HepG2 (cell line): ENCODE measurements around the gene ATIC. TPM values are rescaled to one million over a fixed set of nuclear protein-coding genes. Genes with fewer than 3 reads are reported as not detected.
A peak's percentile ranks its signal among the peaks of the same experiment; 100 is the strongest.

ENCODE experiments used
- CBX5 ChIP-seq: sonication (generic); formaldehyde crosslinking; IDR thresholded peaks from 2 replicates; pipeline ENCODE4 v1.4.0; 2020; ENCODE audit warnings: missing genetic modification reagents, borderline replicate concordance
- FOSL1 ChIP-seq: sonication (generic); formaldehyde crosslinking; IDR thresholded peaks from 2 replicates; pipeline ENCODE4 v1.9.0; 2021; ENCODE audit warnings: missing genetic modification reagents, borderline replicate concordance
- KLF16 ChIP-seq, 2 experiments: sonication (generic) in 1 of 2; formaldehyde crosslinking in 1 of 2; IDR thresholded peaks; 2 replicates each; pipeline versions ENCODE4 v1.6.1 to v1.8.0; 2016 to 2023; ENCODE audit warnings: missing genetic modification reagents in 2 of 2, missing compliant biosample characterization in 1 of 2
- MAX ChIP-seq: IDR thresholded peaks from 2 replicates; pipeline ENCODE4 v1.6.1; 2012; ENCODE audit warnings: inconsistent platforms
- MIER2 ChIP-seq: IDR thresholded peaks from 2 replicates; pipeline ENCODE4 v1.6.1; 2016; ENCODE audit warnings: missing biosample characterization, missing genetic modification reagents
- MXD1 ChIP-seq: sonication (generic); formaldehyde crosslinking; IDR thresholded peaks from 2 replicates; pipeline ENCODE4 v1.4.0; 2020; ENCODE audit warnings: mild to moderate bottlenecking, missing genetic modification reagents
- NR2F2 ChIP-seq: IDR thresholded peaks from 2 replicates; pipeline ENCODE4 v1.6.1; 2012; ENCODE audit warnings: low read depth, inconsistent platforms, borderline replicate concordance
- SIX4 ChIP-seq: sonication (generic); formaldehyde crosslinking; IDR thresholded peaks from 2 replicates; pipeline ENCODE4 v1.4.0; 2020; ENCODE audit warnings: missing genetic modification reagents
- SNRNP70 ChIP-seq: fragments of 200-400 bp; formaldehyde crosslinking; IDR thresholded peaks from 2 replicates; pipeline ENCODE4 v1.6.1; 2017; ENCODE audit warnings: mild to moderate bottlenecking, low read depth, low read length, moderate library complexity
- TBL1XR1 ChIP-seq: fragments of 150-350 bp; IDR thresholded peaks from 2 replicates; pipeline ENCODE4 v1.6.1; 2014; ENCODE audit warnings: borderline replicate concordance, low read length; ENCODE audit not compliant: partially characterized antibody
- TEF ChIP-seq: sonication (generic); formaldehyde crosslinking; IDR thresholded peaks from 2 replicates; pipeline ENCODE4 v1.5.0; 2020; ENCODE audit warnings: missing genetic modification reagents
- THAP9 ChIP-seq: sonication (generic); formaldehyde crosslinking; IDR thresholded peaks from 2 replicates; pipeline ENCODE4; 2020; ENCODE audit warnings: missing genetic modification reagents, mild to moderate bottlenecking, borderline replicate concordance
- TSC22D2 ChIP-seq: sonication (generic); formaldehyde crosslinking; IDR thresholded peaks from 2 replicates; pipeline ENCODE4 v1.5.1; 2020; ENCODE audit warnings: missing genetic modification reagents, mild to moderate bottlenecking, borderline replicate concordance
- ZBTB49 ChIP-seq: sonication (generic); formaldehyde crosslinking; IDR thresholded peaks from 2 replicates; pipeline ENCODE4 v1.4.0; 2020; ENCODE audit warnings: missing genetic modification reagents, borderline replicate concordance
- ZFP36 ChIP-seq: fragments of 150-350 bp; IDR thresholded peaks from 2 replicates; pipeline ENCODE4 v1.6.1; 2018; ENCODE audit warnings: borderline replicate concordance, low read length, low read depth; ENCODE audit not compliant: partially characterized antibody
- ZMYM2 ChIP-seq: sonication (generic); formaldehyde crosslinking; IDR thresholded peaks from 2 replicates; pipeline ENCODE4 v1.8.0; 2022; ENCODE audit warnings: mild to moderate bottlenecking, missing genetic modification reagents
- ZNF503 ChIP-seq: sonication (generic); formaldehyde crosslinking; IDR thresholded peaks from 2 replicates; pipeline ENCODE4 v1.4.0; 2020; ENCODE audit warnings: missing genetic modification reagents
- ZNF563 ChIP-seq: sonication (generic); formaldehyde crosslinking; IDR thresholded peaks from 2 replicates; pipeline ENCODE4 v1.8.0; 2022; ENCODE audit warnings: mild to moderate bottlenecking, moderate library complexity, missing genetic modification reagents
- ZNF790 ChIP-seq: sonication (generic); formaldehyde crosslinking; IDR thresholded peaks from 2 replicates; pipeline ENCODE4 v1.8.0; 2022; ENCODE audit warnings: missing genetic modification reagents, mild to moderate bottlenecking, borderline replicate concordance
- ZSCAN25 ChIP-seq: sonication (generic); formaldehyde crosslinking; IDR thresholded peaks from 2 replicates; pipeline ENCODE4 v1.8.0; 2022; ENCODE audit warnings: mild to moderate bottlenecking, missing genetic modification reagents
- polyA plus RNA-seq, 8 experiments: library from polyadenylated mRNA; depleted of rRNA in 3 of 8; stranded (reverse) in 7 of 8; unstranded in 1 of 8; fragments of >200 nt; fragmentation: Illumina TruSeq in 4 of 8; extraction: Trizol in 4 of 8; gene quantifications; 2 replicates each; pipeline versions ENCODE4 v1.2.1 to v1.2.3, GENCODE V29; 2011 to 2016; ENCODE audit warnings: low read depth in 4 of 8, missing spikeins in 1 of 8, mixed read lengths in 1 of 8; ENCODE audit not compliant: insufficient read depth in 1 of 8
- total RNA-seq, 5 experiments: library from RNA; depleted of rRNA; stranded (reverse); fragments of >200 nt; fragmentation: Illumina TruSeq; extraction: Trizol; gene quantifications; 2 replicates each; pipeline ENCODE4 v1.2.3, GENCODE V29; 2016; ENCODE audit warnings: low read depth in 1 of 5

ATIC gene
- total and polyA plus RNA-seq, 2 of the 13 experiments (the other 11 are each of a cell fraction or from before 2014, with no cell fraction given) = 89.8 to 146 TPM

- TF ChIP-seq ZNF503 (CRISPR knock-in tag) (peak; percentile 64; the same call in 1 of the 2 replicates), ZFP36 (peak; percentile 71), NR2F2 (peak; percentile 20; the same call in 1 of the 2 replicates), ZNF790 (CRISPR knock-in tag) (peak; percentile 96), SNRNP70 (no peak), SIX4 (CRISPR knock-in tag) (peak; percentile 84), MAX (peak; percentile 100), TBL1XR1 (no peak), KLF16 (CRISPR knock-in tag; IDR thresholded peaks at IDR 0.05) (peak; percentile 94 to 97; a peak in 2 of 4 replicates), MXD1 (CRISPR knock-in tag) (peak; percentile 99), TEF (CRISPR knock-in tag) (peak; percentile 86), ZNF563 (CRISPR knock-in tag) (peak; percentile 100), ZSCAN25 (CRISPR knock-in tag) (peak; percentile 87; the same call in 1 of the 2 replicates), CBX5 (peak; percentile 88), MIER2 (CRISPR knock-in tag) (peak; percentile 68), FOSL1 (CRISPR knock-in tag) (0 out of 2 replicates have a peak, but pooled peaks have one; percentile 27), TSC22D2 (CRISPR knock-in tag) (peak; percentile 93; the same call in 1 of the 2 replicates), ZMYM2 (no peak; the same call in 1 of the 2 replicates), THAP9 (CRISPR knock-in tag) (peak; percentile 69; the same call in 1 of the 2 replicates), ZBTB49 (CRISPR knock-in tag) (peak; percentile 8; the same call in 1 of the 2 replicates)
Observed at GRCh38 chr2:215311625-215312396, at the start of gene ATIC (continued).
